BJ (cell line): ENCODE results near the gene ATP6V0E1. TPM values are rescaled to one million over a fixed set of nuclear protein-coding genes. Genes with fewer than 3 reads are reported as not detected.
"Not testable (repeated sequence)": the region's sequence is repeated elsewhere in the genome, so short reads cannot be mapped to it uniquely, and the experiment has no call there.

ENCODE experiments used
- CTCF ChIA-PET: fragments of 350-600 bp; formaldehyde crosslinking; extraction: SDS; loops from one replicate; lab custom pipeline; 2021; ENCODE audit warnings: antibody characterized with exemption, inconsistent platforms; lab: Yijun Ruan, JAX
- POLR2A ChIA-PET: fragments of 300-600 bp; sonication (Branson Sonifier 250); formaldehyde crosslinking; extraction: SDS; loops from one replicate; lab custom pipeline; 2021; ENCODE audit warnings: antibody characterized with exemption; lab: Charles Lee
- DNase-seq: peaks from one replicate; pipeline ENCODE4 v3.0.0-alpha.2; 2011; ENCODE audit warnings: low read depth
- H3K27me3 ChIP-seq: 2 replicates; pipeline ENCODE4 v1.6.0; 2011; ENCODE audit warnings: low read length; ENCODE audit not compliant: control insufficient read depth, insufficient read depth
- H3K36me3 ChIP-seq: 2 replicates; pipeline ENCODE4 v1.5.1; 2011; ENCODE audit warnings: low read length; ENCODE audit not compliant: control insufficient read depth, insufficient read depth
- H3K4me3 ChIP-seq: 2 replicates; pipeline ENCODE4 v1.5.1; 2011; ENCODE audit warnings: low read depth, mild to moderate bottlenecking, control low read depth, low read length
- CTCF ChIP-seq: IDR thresholded peaks from 2 replicates; pipeline ENCODE4 v1.5.1; 2011; ENCODE audit warnings: low read depth, mild to moderate bottlenecking, control low read depth, inconsistent platforms, low read length, moderate library complexity; ENCODE audit not compliant: insufficient read depth
- polyA plus RNA-seq: library from polyadenylated mRNA; depleted of rRNA; stranded (reverse); fragments of >200 nt; gene quantifications from 2 replicates; pipeline ENCODE4 v1.2.3, GENCODE V29; 2011

Gene ATP6V0E1
- polyA plus RNA-seq, 1 experiment, result 491 TPM

GRCh38 chr5:173042763-173043107 lies 59.2 kb downstream of the ATP6V0E1 start:
- DNase-seq, result no peak
- CTCF ChIA-PET, result interaction anchor here (0.8 to 0.9 kb wide), 2 partner anchors 8 to 28 kb away, joined by 3 read pairs; no protein-coding TSS in a partner anchor
- H3K27me3 ChIP-seq, result no peaks in the 10 kb centered on the region
- no peak overlapping the region for H3K4me3 ChIP-seq
- no peaks in the 10 kb centered on the region for H3K36me3 ChIP-seq
- POLR2A ChIA-PET, result interaction anchor here (0.5 kb wide), 1 partner anchor 173 kb away, joined by 3 read pairs; no protein-coding TSS in a partner anchor
- TF ChIP-seq CTCF, result no peak

DNA sequence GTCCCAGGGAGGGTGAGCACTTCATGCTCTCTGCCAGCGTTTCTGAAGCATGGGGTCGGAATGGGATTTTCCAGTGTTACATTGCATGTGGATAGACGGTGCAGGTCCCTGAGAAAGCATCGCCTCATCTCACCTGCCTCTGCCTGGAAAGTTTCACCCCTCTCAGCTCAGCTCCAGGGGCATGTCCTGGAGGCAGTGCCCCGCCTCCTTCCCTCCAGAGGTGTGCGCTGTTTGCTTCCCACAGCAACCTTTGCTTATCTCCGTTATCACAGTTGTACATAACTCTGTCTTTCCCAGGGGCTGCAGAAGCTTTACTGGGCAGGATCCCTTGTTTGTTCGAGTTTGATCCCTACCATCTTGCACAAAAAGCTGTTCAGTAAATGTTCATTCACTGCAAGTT lies 61.9 kb downstream of the ATP6V0E1 start:
- H3K36me3 ChIP-seq, result no peaks in the 10 kb centered on the region
- CTCF ChIA-PET, result no interaction called here
- TF ChIP-seq CTCF, result no peak
- H3K4me3 ChIP-seq, result no peak overlapping the region
- POLR2A ChIA-PET, result no interaction called here
- DNase-seq, result no peak
- H3K27me3 ChIP-seq, result no peaks in the 10 kb centered on the region

DNA sequence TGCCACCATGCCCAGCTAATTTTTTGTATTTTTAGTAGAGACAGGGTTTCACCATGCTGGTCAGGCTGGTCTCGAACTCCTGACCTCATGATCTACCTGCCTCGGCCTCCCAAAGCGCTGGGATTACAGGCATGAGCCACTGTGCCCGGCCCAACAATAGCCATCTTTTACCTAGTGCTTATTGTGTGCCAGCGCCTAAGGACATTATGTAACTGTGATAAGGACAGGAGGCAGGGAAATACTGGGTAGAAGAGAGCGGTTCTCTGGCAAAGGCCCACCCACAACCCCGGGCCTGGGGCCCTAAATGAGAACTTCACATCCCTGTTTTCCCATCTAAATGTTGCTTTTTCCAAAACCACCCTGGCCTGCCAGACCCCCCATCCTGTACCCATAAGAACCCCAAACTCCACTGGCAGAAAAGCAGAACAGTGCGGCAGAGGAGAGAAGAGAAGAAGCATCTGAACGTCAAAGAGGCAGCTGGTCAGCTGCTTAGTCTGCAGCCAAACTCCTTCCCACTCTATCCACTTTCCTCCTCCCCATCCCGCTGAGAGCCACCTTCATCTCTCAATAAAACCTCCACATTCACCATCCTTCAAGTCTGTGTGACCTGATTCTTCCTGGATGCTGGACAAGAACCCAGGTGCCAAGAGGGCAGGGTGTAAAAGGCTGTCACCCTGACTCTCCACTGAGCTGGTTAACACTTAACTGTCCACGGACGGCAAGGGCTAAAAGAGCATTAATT lies 63.7 kb downstream of the ATP6V0E1 start:
- POLR2A ChIA-PET, DNase-seq: not testable (repeated sequence)

DNA sequence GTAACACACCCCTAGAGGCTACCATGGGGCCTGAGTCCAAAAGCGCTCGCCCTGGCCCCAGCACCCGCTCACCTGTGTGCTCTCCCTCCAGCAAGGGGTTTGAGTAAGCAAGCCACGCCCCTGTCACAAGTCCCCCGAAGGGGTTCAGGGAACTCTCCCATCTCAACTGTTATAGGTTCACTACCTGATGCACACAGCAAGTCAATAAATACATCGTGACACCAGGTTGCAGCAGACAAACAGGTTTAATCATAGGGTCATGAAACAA lies 64.2 kb downstream of the ATP6V0E1 start:
- H3K36me3 ChIP-seq, result no peaks in the 10 kb centered on the region
- CTCF ChIA-PET, result interaction anchor here (0.7 to 1.0 kb wide), 2 partner anchors 328 to 520 kb away, joined by 3 to 4 read pairs; no protein-coding TSS in a partner anchor
- H3K4me3 ChIP-seq, result no peak overlapping the region
- no peak for DNase-seq
- POLR2A ChIA-PET, result no interaction called here
- H3K27me3 ChIP-seq, result no peaks in the 10 kb centered on the region
- TF ChIP-seq CTCF, result no peak

More for the DNA sequence above, 63.7 kb downstream of the ATP6V0E1 start:
- H3K36me3 ChIP-seq, H3K4me3 ChIP-seq, H3K27me3 ChIP-seq: not testable (repeated sequence)
- CTCF ChIA-PET, result interaction anchor here (0.7 to 1.0 kb wide), 2 partner anchors 327 to 519 kb away, joined by 3 to 4 read pairs; no protein-coding TSS in a partner anchor

- Histone ChIP-seq H3K36me3 (no peaks in the 10 kb centered on the region), H3K27me3 (no peaks in the 10 kb centered on the region), H3K4me3 (no peak overlapping the region)
- ChIA-PET CTCF (interaction anchor here (1.0 to 1.8 kb wide), 4 partner anchors 9 to 344 kb away, joined by 3 to 5 read pairs (median 4); no protein-coding TSS in a partner anchor), POLR2A (no interaction called here)
- TF ChIP-seq CTCF, result no peak
- no peak for DNase-seq
Observed at GRCh38 chr5:173050791-173051190, 67.2 kb downstream of the ATP6V0E1 start.
